ENCODE data around the gene AKT1S1.

- TF ChIP-seq CTCF (IDR thresholded peaks at IDR 0.05) (no peak), POLR2A (IDR thresholded peaks at IDR 0.05) (no peak)
These were observed 1.6 kb upstream of the AKT1S1 start for GRCh38 chr19:49878744-49879070.
